ENCODE results near the gene POLR3G.

Gene POLR3G

GRCh38 chr5:90553711-90554110 lies 79.0 kb downstream of the POLR3G start:
- DNase-seq: no peak

- DNase-seq: no peak
Measured at GRCh38 chr5:90554358-90555006, 79.8 kb downstream of the POLR3G start.

GRCh38 chr5:90555666-90556065 lies 81.0 kb downstream of the POLR3G start:
- no peak for DNase-seq

- DNase-seq: no peak
Measured at GRCh38 chr5:90557391-90557790, 82.7 kb downstream of the POLR3G start.

GRCh38 chr5:90557871-90558270 lies 83.2 kb downstream of the POLR3G start:
- no peak for DNase-seq

GRCh38 chr5:90558344-90559192 lies 83.9 kb downstream of the POLR3G start, which contains the start of gene ADGRV1:
Gene ADGRV1, plus strand, starts transcription at chr5:90558797. Its CDS starts 99 bp downstream, at chr5:90558896.
- peak; percentile 9 for DNase-seq

- DNase-seq: no peak
Measured at GRCh38 chr5:90560771-90561170, 86.1 kb downstream of the POLR3G start.

- no peak for DNase-seq
Measured at GRCh38 chr5:90561766-90562165, 87.1 kb downstream of the POLR3G start.

GRCh38 chr5:90562341-90562740 lies 87.7 kb downstream of the POLR3G start:
- no peak for DNase-seq

GRCh38 chr5:90563108-90563507 lies 88.4 kb downstream of the POLR3G start:
- no peak for DNase-seq
